ENCODE data around the gene ACP3.

DNA sequence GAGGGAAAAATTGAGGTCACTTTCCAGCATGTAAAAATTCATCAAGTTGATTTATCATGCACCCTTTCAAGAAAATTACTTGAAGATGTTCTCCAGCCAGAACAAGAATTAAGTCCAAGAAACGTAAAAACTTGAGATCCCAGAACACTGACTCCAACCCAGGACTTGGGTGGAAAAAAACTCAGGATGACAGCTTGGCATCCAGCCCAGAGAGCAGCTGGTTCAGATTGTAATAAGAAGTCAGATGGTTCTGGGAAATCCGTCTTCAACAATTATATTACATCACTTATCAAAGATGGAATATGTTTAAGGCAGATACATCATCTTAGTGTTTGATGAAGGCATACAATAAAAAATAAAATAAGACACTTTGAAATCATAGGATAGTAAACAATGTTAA is 77.1 kb downstream of the ACP3 start:
- TF ChIP-seq, protein P1, sequence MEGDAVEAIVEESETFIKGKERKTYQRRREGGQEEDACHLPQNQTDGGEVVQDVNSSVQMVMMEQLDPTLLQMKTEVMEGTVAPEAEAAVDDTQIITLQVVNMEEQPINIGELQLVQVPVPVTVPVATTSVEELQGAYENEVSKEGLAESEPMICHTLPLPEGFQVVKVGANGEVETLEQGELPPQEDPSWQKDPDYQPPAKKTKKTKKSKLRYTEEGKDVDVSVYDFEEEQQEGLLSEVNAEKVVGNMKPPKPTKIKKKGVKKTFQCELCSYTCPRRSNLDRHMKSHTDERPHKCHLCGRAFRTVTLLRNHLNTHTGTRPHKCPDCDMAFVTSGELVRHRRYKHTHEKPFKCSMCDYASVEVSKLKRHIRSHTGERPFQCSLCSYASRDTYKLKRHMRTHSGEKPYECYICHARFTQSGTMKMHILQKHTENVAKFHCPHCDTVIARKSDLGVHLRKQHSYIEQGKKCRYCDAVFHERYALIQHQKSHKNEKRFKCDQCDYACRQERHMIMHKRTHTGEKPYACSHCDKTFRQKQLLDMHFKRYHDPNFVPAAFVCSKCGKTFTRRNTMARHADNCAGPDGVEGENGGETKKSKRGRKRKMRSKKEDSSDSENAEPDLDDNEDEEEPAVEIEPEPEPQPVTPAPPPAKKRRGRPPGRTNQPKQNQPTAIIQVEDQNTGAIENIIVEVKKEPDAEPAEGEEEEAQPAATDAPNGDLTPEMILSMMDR (IDR thresholded peaks at IDR 0.05 in 4 of 5, conservative IDR thresholded peaks at IDR 0.05 in 1 of 5), result no peak
- no peak for TF ChIP-seq POLR2A (IDR thresholded peaks at IDR 0.05)

All from gastrocnemius medialis (tissue), 4 donors.